Subcutaneous adipose tissue (tissue), 4 donors: ENCODE results near the gene FHAD1. TPM values are rescaled to one million over a fixed set of nuclear protein-coding genes. Genes with fewer than 3 reads are reported as not detected.

Source experiments
- total RNA-seq, 4 donors: library from RNA; depleted of rRNA; stranded (reverse); fragments of >200 nt; gene quantifications; one replicate each; pipeline ENCODE4 v1.1.0, GENCODE V29; 2016
- TF ChIP-seq, protein P1 (sequence below): fragments of 450-650 bp; IDR thresholded peaks from one replicate; pipeline ENCODE4 v1.5.1; 2016; ENCODE audit warnings: low read depth, mild to moderate bottlenecking, control low read depth, antibody characterized with exemption, moderate library complexity

Gene FHAD1
- total RNA-seq, 4 donors from 2014 or later = 1.1 to 1.7 TPM; not detected in 2

DNA sequence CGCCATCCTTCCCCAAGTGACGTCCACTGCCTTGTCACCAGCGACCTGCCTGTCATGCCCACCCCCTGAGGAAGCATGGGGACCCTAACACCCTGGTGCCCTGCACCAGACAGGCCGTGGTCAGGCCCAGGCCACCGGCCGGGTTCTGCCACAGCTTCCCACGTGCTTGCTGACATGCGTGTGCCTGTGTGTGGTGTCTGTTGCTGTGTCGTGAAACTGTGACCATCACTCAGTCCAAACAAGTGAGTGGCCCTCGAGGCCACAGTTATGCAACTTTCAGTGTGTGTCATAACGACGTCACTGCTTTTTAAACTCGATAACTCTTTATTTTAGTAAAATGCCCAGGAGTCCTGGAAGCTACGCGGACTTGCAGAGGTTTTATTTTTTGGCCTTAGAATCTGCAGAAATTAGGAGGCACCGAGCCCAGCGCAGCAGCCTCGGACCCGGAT lies 182.7 kb downstream of the FHAD1 start:
- TF ChIP-seq, protein P1, sequence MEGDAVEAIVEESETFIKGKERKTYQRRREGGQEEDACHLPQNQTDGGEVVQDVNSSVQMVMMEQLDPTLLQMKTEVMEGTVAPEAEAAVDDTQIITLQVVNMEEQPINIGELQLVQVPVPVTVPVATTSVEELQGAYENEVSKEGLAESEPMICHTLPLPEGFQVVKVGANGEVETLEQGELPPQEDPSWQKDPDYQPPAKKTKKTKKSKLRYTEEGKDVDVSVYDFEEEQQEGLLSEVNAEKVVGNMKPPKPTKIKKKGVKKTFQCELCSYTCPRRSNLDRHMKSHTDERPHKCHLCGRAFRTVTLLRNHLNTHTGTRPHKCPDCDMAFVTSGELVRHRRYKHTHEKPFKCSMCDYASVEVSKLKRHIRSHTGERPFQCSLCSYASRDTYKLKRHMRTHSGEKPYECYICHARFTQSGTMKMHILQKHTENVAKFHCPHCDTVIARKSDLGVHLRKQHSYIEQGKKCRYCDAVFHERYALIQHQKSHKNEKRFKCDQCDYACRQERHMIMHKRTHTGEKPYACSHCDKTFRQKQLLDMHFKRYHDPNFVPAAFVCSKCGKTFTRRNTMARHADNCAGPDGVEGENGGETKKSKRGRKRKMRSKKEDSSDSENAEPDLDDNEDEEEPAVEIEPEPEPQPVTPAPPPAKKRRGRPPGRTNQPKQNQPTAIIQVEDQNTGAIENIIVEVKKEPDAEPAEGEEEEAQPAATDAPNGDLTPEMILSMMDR = no peak

GRCh38 chr1:15430787-15431570 lies 184.0 kb downstream of the FHAD1 start:
- TF ChIP-seq, protein P1 = no peak

GRCh38 chr1:15431571-15431948 lies 184.5 kb downstream of the FHAD1 start:
- TF ChIP-seq, protein P1 = no peak

- TF ChIP-seq, protein P1 = no peak
Observed at GRCh38 chr1:15432324-15432723, 185.3 kb downstream of the FHAD1 start.

DNA sequence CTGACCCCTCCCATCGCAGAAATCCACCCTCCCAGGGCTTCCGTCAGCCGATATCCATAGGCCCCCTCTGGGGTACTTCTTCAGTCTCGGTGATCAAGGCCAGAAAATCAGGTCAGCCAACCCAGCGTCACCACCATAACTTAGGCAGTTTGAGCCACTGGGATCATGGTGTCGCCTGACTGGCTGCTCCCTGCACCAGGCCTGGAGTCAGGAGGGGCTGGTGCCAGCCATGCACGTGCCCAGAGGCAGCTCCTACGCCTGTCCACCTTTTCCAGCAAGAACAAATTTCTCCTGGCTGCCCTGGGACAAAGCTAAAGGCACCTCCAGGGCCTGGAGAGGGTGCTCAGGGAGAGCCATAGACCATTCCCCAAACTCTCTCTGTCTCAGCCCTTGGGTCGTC lies 186.4 kb downstream of the FHAD1 start:
- TF ChIP-seq, protein P1 = no peak

GRCh38 chr1:15435239-15436077 lies 188.4 kb downstream of the FHAD1 start:
- TF ChIP-seq, protein P1 = no peak

DNA sequence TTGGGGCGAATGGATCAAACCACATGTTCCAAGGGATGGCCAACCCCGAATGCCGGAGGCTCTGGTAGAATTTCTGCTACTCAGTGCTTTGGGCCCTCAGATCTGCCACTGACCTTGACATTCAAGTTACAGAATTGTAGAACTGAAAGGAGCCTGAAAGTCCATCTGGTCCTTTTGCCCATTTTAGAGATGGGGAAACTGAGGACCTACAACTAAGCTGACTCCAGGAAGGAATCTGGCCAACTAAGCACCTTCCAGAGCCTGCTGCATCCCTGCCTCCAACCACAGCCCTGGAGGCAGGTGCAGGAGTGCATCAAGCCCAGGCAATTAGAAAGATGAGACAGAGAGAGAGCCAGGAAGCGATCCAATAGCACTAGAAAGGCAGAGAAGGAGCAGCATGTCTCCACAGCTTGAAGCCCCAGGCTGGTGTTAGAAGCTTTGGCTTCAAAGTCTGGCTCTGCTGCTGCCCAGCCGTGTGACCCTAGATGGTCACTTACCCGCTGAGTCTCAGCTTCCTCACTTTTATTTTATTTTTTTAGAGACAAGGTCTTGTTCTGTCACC lies 189.9 kb downstream of the FHAD1 start:
- TF ChIP-seq, protein P1 = no peak
